ENCODE measurements around the gene LAX1.

LAX1 gene, protein sequence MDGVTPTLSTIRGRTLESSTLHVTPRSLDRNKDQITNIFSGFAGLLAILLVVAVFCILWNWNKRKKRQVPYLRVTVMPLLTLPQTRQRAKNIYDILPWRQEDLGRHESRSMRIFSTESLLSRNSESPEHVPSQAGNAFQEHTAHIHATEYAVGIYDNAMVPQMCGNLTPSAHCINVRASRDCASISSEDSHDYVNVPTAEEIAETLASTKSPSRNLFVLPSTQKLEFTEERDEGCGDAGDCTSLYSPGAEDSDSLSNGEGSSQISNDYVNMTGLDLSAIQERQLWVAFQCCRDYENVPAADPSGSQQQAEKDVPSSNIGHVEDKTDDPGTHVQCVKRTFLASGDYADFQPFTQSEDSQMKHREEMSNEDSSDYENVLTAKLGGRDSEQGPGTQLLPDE

GRCh38 chr1:203765029-203765837, at the start of gene LAX1:
TSS of gene LAX1 (plus strand) at chr1:203765183. CDS start at chr1:203765566, 383 bp downstream.
- no peak within 1 kb of the TSS for H3K9ac ChIP-seq (ENCODE audit: insufficient read length, low read depth)
- no peak within 1 kb of the TSS for H3K4me3 ChIP-seq (ENCODE audit: insufficient read length, low read depth)
- H3K27me3 ChIP-seq (ENCODE audit: insufficient read depth, insufficient read length): no peaks in the 10 kb centered on the region
- no peaks in the 10 kb centered on the region for H3K36me3 ChIP-seq (ENCODE audit: insufficient read depth, insufficient read length, low read length)
- DNase-seq (ENCODE audit: low read depth, low spot score): no peak
- no peaks in the 10 kb centered on the region for H3K9me3 ChIP-seq (ENCODE audit: insufficient read depth, low read length)
- TF ChIP-seq ZNF274 (IDR thresholded peaks at IDR 0.05; ENCODE audit: low read depth, low read length) (no peak), SUZ12 (IDR thresholded peaks at IDR 0.05; ENCODE audit: extremely low read depth, insufficient read depth, insufficient read length) (no peak), YY1 (IDR thresholded peaks at IDR 0.05; ENCODE audit: insufficient read depth, insufficient read length) (no peak)
- peaks cover 3% of the 10 kb centered on the region for H3K4me1 ChIP-seq (ENCODE audit: insufficient read depth, insufficient read length)

DNA sequence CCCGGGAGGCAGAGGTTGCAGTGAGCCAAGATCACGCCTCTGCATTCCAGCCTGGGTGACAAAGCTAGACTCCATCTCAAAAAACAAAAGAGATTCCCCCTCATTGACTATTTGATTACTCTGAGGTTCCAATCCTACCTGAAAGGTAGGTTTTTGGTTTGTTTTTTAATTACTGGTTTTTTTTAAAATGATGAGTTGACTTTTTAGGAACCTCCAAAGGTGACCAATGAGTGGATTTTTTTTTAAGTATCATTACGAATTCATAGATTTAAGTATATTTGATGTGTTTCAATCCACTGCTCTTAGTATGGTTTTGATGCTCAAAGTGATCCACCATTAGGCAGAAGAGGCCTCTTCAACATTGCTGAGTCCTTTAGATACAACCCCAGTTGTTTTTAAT, 47.9 kb upstream of the LAX1 start:
- Histone ChIP-seq H3K9ac (ENCODE audit: insufficient read length, low read depth) (no peak overlapping the region), H3K27me3 (ENCODE audit: insufficient read depth, insufficient read length) (no peaks in the 10 kb centered on the region), H3K36me3 (ENCODE audit: insufficient read depth, insufficient read length, low read length) (peaks cover 83% of the 10 kb centered on the region), H3K4me1 (ENCODE audit: insufficient read depth, insufficient read length) (no peaks in the 10 kb centered on the region), H3K9me3 (ENCODE audit: insufficient read depth, low read length) (no peaks in the 10 kb centered on the region), H3K4me3 (ENCODE audit: insufficient read length, low read depth) (no peak overlapping the region)
- no peak for DNase-seq (ENCODE audit: low read depth, low spot score)
- TF ChIP-seq SUZ12 (IDR thresholded peaks at IDR 0.05; ENCODE audit: extremely low read depth, insufficient read depth, insufficient read length) (no peak), ZNF274 (IDR thresholded peaks at IDR 0.05; ENCODE audit: low read depth, low read length) (no peak), YY1 (IDR thresholded peaks at IDR 0.05; ENCODE audit: insufficient read depth, insufficient read length) (no peak)

DNA sequence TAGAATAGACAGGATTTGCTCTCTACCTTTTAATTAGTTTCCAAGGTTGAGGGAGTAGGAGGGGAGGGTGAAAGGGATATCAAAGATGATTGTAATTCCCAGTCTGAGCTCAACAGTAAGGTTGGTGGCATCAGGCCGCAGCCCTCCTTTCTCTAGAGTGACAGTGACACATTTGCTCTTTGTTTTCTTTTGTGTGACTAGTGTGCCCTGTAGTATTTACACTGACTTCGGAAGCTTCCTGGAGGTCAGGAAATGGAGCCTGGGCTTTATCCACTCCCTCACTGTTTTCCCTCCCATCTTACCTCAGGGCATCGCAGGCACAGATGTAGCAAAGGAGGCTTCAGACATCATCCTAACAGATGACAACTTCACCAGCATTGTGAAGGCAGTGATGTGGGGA, 44.7 kb upstream of the LAX1 start:
- Histone ChIP-seq H3K4me3 (ENCODE audit: insufficient read length, low read depth) (no peak overlapping the region), H3K4me1 (ENCODE audit: insufficient read depth, insufficient read length) (no peaks in the 10 kb centered on the region), H3K36me3 (ENCODE audit: insufficient read depth, insufficient read length, low read length) (peaks cover 78% of the 10 kb centered on the region), H3K9ac (ENCODE audit: insufficient read length, low read depth) (no peak overlapping the region), H3K27me3 (ENCODE audit: insufficient read depth, insufficient read length) (no peaks in the 10 kb centered on the region), H3K9me3 (ENCODE audit: insufficient read depth, low read length) (no peaks in the 10 kb centered on the region)
- TF ChIP-seq SUZ12 (IDR thresholded peaks at IDR 0.05; ENCODE audit: extremely low read depth, insufficient read depth, insufficient read length): no peak
- TF ChIP-seq YY1 (IDR thresholded peaks at IDR 0.05; ENCODE audit: insufficient read depth, insufficient read length): no peak
- no peak for TF ChIP-seq ZNF274 (IDR thresholded peaks at IDR 0.05; ENCODE audit: low read depth, low read length)
- no peak for DNase-seq (ENCODE audit: low read depth, low spot score)

- H3K4me1 ChIP-seq (ENCODE audit: insufficient read depth, insufficient read length): no peaks in the 10 kb centered on the region
- TF ChIP-seq ZNF274 (IDR thresholded peaks at IDR 0.05; ENCODE audit: low read depth, low read length): no peak
- TF ChIP-seq SUZ12 (IDR thresholded peaks at IDR 0.05; ENCODE audit: extremely low read depth, insufficient read depth, insufficient read length): no peak
- TF ChIP-seq YY1 (IDR thresholded peaks at IDR 0.05; ENCODE audit: insufficient read depth, insufficient read length): no peak
- H3K36me3 ChIP-seq (ENCODE audit: insufficient read depth, insufficient read length, low read length): peaks cover 86% of the 10 kb centered on the region
- no peak overlapping the region for H3K9ac ChIP-seq (ENCODE audit: insufficient read length, low read depth)
- no peak for DNase-seq (ENCODE audit: low read depth, low spot score)
- no peak overlapping the region for H3K4me3 ChIP-seq (ENCODE audit: insufficient read length, low read depth)
- H3K9me3 ChIP-seq (ENCODE audit: insufficient read depth, low read length): no peaks in the 10 kb centered on the region
- no peaks in the 10 kb centered on the region for H3K27me3 ChIP-seq (ENCODE audit: insufficient read depth, insufficient read length)
Measured at GRCh38 chr1:203722909-203723308, 42.1 kb upstream of the LAX1 start.

DNA sequence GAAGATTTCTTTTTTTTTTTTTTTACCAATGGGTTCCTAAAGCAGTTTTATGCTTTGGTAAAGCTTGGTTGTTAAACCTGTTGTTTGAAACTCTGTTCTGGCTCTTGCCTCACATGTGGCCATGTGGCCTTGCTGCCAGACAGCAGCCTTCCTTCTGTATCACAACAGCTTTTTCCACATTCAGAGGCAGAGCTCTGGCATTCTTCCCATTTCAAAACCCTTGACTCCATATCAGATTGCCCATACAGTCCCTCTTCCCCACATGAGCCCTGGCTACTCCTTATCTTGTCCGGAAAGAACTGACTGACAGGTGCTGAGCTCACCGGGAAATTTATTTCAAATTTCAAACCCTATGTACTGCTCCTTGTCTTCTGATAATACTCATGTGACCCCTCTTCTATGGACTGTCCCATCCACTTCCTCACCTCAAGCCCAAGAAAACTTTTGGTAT, 38.5 kb upstream of the LAX1 start:
- DNase-seq (ENCODE audit: low read depth, low spot score): no peak
- no peak for TF ChIP-seq YY1 (IDR thresholded peaks at IDR 0.05; ENCODE audit: insufficient read depth, insufficient read length)
- no peak for TF ChIP-seq SUZ12 (IDR thresholded peaks at IDR 0.05; ENCODE audit: extremely low read depth, insufficient read depth, insufficient read length)
- TF ChIP-seq ZNF274 (IDR thresholded peaks at IDR 0.05; ENCODE audit: low read depth, low read length): no peak
- Histone ChIP-seq H3K4me3 (ENCODE audit: insufficient read length, low read depth) (no peak overlapping the region), H3K4me1 (ENCODE audit: insufficient read depth, insufficient read length) (no peaks in the 10 kb centered on the region), H3K36me3 (ENCODE audit: insufficient read depth, insufficient read length, low read length) (peaks cover 86% of the 10 kb centered on the region), H3K27me3 (ENCODE audit: insufficient read depth, insufficient read length) (no peaks in the 10 kb centered on the region), H3K9me3 (ENCODE audit: insufficient read depth, low read length) (no peaks in the 10 kb centered on the region), H3K9ac (ENCODE audit: insufficient read length, low read depth) (no peak overlapping the region)

- TF ChIP-seq ZNF274 (IDR thresholded peaks at IDR 0.05; ENCODE audit: low read depth, low read length) (no peak), YY1 (IDR thresholded peaks at IDR 0.05; ENCODE audit: insufficient read depth, insufficient read length) (no peak), SUZ12 (IDR thresholded peaks at IDR 0.05; ENCODE audit: extremely low read depth, insufficient read depth, insufficient read length) (no peak)
- DNase-seq (ENCODE audit: low read depth, low spot score): no peak
- Histone ChIP-seq H3K9ac (ENCODE audit: insufficient read length, low read depth) (no peak overlapping the region), H3K9me3 (ENCODE audit: insufficient read depth, low read length) (no peaks in the 10 kb centered on the region), H3K36me3 (ENCODE audit: insufficient read depth, insufficient read length, low read length) (peaks cover 78% of the 10 kb centered on the region), H3K4me3 (ENCODE audit: insufficient read length, low read depth) (no peak overlapping the region), H3K27me3 (ENCODE audit: insufficient read depth, insufficient read length) (no peaks in the 10 kb centered on the region), H3K4me1 (ENCODE audit: insufficient read depth, insufficient read length) (no peaks in the 10 kb centered on the region)
Measured at GRCh38 chr1:203733009-203733863, 31.7 kb upstream of the LAX1 start.

Data from NT2/D1 (cell line).